ENCODE measurements around the gene VAMP4. TPM values are rescaled to one million over a fixed set of nuclear protein-coding genes. Genes with fewer than 3 reads are reported as not detected.
A peak's percentile ranks its signal among the peaks of the same experiment; 100 is the strongest.

Gene VAMP4
- total RNA-seq, 1 donor, result 7.3 TPM

DNA sequence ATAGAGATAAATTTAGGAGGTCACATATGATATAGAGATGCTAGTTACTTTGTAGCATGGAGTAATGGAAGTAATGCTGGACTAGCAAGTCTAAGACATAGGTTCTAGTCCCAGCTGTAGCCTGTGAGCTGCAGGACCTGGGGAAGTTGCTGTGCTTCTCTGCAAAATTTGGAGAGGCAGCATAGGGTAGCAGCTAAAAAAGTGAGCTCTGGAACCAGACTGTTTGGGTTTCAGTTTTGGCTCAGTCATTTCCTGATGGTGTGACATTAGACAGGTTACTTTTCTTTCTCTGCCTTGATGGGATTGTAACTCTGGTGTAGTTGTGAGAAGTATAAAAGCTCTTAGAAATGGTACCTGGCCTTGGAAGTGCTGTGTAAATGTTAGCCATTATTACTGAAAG, 42.9 kb upstream of the VAMP4 start:
- TF ChIP-seq, protein P1, sequence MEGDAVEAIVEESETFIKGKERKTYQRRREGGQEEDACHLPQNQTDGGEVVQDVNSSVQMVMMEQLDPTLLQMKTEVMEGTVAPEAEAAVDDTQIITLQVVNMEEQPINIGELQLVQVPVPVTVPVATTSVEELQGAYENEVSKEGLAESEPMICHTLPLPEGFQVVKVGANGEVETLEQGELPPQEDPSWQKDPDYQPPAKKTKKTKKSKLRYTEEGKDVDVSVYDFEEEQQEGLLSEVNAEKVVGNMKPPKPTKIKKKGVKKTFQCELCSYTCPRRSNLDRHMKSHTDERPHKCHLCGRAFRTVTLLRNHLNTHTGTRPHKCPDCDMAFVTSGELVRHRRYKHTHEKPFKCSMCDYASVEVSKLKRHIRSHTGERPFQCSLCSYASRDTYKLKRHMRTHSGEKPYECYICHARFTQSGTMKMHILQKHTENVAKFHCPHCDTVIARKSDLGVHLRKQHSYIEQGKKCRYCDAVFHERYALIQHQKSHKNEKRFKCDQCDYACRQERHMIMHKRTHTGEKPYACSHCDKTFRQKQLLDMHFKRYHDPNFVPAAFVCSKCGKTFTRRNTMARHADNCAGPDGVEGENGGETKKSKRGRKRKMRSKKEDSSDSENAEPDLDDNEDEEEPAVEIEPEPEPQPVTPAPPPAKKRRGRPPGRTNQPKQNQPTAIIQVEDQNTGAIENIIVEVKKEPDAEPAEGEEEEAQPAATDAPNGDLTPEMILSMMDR (IDR thresholded peaks at IDR 0.05; ENCODE audit: insufficient read depth, low read depth, low read length), result no peak
- DNase-seq (ENCODE audit: low read depth), result no peak
- H3K4me3 ChIP-seq (ENCODE audit: low read depth, low read length), result no peak overlapping the region

DNA sequence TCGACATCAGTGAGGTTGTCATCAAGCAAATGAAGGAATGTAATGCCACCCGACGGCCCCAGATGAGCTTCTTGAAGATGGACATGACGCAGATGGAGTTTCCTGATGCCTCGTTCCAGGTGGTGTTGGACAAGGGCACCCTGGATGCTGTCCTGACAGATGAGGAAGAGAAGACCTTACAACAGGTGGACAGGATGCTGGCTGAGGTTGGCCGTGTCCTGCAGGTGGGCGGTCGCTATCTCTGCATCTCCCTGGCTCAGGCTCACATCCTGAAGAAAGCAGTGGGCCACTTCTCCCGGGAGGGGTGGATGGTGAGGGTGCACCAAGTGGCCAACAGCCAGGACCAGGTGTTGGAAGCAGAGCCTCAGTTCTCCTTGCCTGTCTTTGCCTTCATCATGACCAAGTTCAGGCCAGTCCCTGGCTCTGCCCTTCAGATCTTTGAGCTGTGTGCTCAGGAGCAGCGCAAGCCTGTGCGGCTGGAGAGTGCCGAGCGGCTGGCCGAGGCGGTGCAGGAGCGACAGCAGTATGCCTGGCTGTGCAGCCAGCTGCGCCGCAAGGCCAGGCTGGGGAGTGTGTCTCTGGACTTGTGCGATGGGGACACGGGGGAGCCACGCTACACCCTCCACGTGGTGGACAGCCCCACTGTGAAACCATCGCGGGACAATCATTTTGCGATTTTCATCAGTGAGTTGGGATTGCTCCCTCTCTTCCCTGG, 42.1 kb upstream of the VAMP4 start:
- TF ChIP-seq, protein P1 (IDR thresholded peaks at IDR 0.05; ENCODE audit: insufficient read depth, low read depth, low read length), result no peak
- no peak overlapping the region for H3K4me3 ChIP-seq (ENCODE audit: low read depth, low read length)
- no peak for DNase-seq (ENCODE audit: low read depth)

DNA sequence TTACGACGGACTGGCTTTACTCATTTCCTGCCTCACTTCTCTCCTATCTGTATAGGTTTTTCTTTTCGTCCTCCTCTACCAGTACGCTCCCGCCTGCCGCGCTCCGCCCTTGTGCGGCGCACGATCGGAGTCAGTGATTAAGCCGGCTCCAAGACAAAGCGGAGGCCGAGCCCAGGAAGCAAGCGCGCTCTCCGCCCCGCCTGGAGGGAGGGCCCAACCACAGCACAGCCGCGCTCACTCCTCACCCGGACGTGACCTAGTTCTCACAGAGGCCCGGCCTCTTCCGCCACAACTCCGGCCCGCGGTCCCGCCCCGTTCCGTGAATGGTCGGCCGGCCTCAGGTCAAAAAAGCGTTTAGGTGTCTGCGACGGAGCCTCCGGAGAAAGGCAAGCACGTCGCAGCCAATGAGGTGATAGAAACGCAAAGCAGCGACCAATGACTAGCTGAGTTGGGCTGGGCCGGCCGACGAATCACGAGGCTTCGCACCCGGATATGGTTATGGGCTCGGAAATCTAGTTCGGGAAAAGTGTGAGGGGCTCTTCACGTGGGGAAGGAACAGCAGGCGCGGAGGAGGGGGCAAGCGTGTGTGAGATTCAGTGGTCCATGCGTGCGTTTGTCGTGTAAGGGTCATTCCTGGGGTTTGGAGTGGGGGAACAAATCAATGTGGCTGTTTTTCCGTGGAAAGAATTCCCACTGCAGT, 39.5 kb upstream of the VAMP4 start, which contains the start of gene METTL13:
METTL13 (plus strand) TSS at position 485 of the 700 bp plus-strand sequence. CDS start 308 bp downstream, outside the sequence.
- TF ChIP-seq, protein P1 (IDR thresholded peaks at IDR 0.05; ENCODE audit: insufficient read depth, low read depth, low read length), result no peak
- peak within 1 kb of the TSS; percentile 98 for H3K4me3 ChIP-seq (ENCODE audit: low read depth, low read length)
- DNase-seq (ENCODE audit: low read depth), result peak; percentile 100

GRCh38 chr1:171780583-171781175, 38.8 kb upstream of the VAMP4 start:
- H3K4me3 ChIP-seq (ENCODE audit: low read depth, low read length), result peak overlapping the region; percentile 66
- DNase-seq (ENCODE audit: low read depth), result no peak
- TF ChIP-seq, protein P1 (IDR thresholded peaks at IDR 0.05; ENCODE audit: insufficient read depth, low read depth, low read length), result no peak

DNA sequence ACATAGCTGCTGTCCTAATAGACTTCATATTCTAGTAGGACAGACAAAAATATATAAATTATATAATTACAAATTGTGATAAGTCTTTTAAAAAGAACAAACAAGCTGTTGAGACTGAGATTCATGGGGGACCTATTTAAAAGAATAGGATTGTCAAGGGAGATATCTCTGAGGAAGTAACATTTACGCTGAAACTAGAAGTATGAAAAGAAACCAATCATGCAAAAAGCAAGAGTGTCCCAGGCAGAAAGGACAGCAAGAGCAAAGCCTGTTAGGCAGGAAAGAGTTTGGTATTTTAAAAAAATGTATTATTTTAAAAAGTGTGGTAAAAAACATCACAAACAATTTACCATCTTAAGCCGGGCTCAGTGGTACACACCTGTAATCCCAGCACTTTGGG, 30.4 kb upstream of the VAMP4 start:
- DNase-seq (ENCODE audit: low read depth), result no peak
- TF ChIP-seq, protein P1 (IDR thresholded peaks at IDR 0.05; ENCODE audit: insufficient read depth, low read depth, low read length), result no peak
- H3K4me3 ChIP-seq (ENCODE audit: low read depth, low read length), result no peak overlapping the region

DNA sequence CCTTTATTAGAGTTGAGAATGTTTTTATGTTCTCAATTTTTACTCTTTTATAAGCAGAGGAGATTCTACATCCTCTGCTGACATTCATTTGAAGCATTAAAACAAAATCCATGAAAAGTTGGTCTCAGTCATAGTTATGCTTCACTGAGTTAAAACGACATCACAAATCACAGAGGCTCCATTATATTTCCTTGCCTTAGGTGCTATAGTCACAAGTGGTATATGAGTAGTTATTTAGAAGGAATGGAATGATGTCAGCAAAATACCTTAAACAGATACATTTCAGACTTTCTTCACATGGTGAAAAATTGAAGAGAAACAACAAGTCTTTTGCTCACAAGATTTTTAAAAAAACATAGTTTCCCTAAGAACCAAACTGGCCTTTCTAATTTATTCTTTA, 27.9 kb upstream of the VAMP4 start:
- TF ChIP-seq, protein P1 (IDR thresholded peaks at IDR 0.05; ENCODE audit: insufficient read depth, low read depth, low read length), result no peak
- no peak for DNase-seq (ENCODE audit: low read depth)
- no peak overlapping the region for H3K4me3 ChIP-seq (ENCODE audit: low read depth, low read length)
